ENCODE data around the gene LYPD4.
"Not testable (repeated sequence)": the region's sequence is repeated elsewhere in the genome, so short reads cannot be mapped to it uniquely, and the experiment has no call there.

LYPD4 gene

GRCh38 chr19:41876847-41877832, 32.7 kb upstream of the LYPD4 start, which contains the start of gene CD79A:
Gene CD79A, plus strand, starts transcription at chr19:41877279. Its CDS starts 26 bp downstream, at chr19:41877305.
- peaks cover 32% of the 10 kb centered on the region for H3K79me2 ChIP-seq (ENCODE audit: insufficient read depth, low read length)
- H3K4me3 ChIP-seq (ENCODE audit: insufficient read depth, low read length, poor library complexity, severe bottlenecking) = peak within 1 kb of the TSS; percentile 86
- TF ChIP-seq EZH2phosphoT487 (conservative IDR thresholded peaks at IDR 0.05; ENCODE audit: low read length) = no peak
- no peaks in the 10 kb centered on the region for H3K27me3 ChIP-seq (ENCODE audit: low read length)
- no peaks in the 10 kb centered on the region for H3K9me2 ChIP-seq (replicated peaks; ENCODE audit: insufficient read depth, low read length)
- peak within 1 kb of the TSS; percentile 99 for H3K9ac ChIP-seq (ENCODE audit: low read length)
- H3K36me3 ChIP-seq (ENCODE audit: low read length) = peaks cover 20% of the 10 kb centered on the region
- H2AFZ ChIP-seq (ENCODE audit: low read depth, low read length, severe bottlenecking) = no peak within 1 kb of the TSS
- H4K20me1 ChIP-seq (ENCODE audit: low read depth, low read length) = no peaks in the 10 kb centered on the region
- H3F3A ChIP-seq (ENCODE audit: insufficient read depth) = peaks cover 81% of the 10 kb centered on the region
- peak within 1 kb of the TSS; percentile 100 for H3K27ac ChIP-seq (ENCODE audit: low read depth, low read length)
- no peaks in the 10 kb centered on the region for H3K9me3 ChIP-seq (ENCODE audit: insufficient read depth, low read length)
- H3K4me2 ChIP-seq (ENCODE audit: low read depth, low read length, poor library complexity, severe bottlenecking) = peak within 1 kb of the TSS; percentile 98

- not testable (repeated sequence) for H4K20me1 ChIP-seq (ENCODE audit: low read depth, low read length); H3K9me2 ChIP-seq (replicated peaks; ENCODE audit: insufficient read depth, low read length); H3K9me3 ChIP-seq (ENCODE audit: insufficient read depth, low read length); H2AFZ ChIP-seq (ENCODE audit: low read depth, low read length, severe bottlenecking); H3K27me3 ChIP-seq (ENCODE audit: low read length)
- Histone ChIP-seq H3F3A (ENCODE audit: insufficient read depth) (peaks cover 81% of the 10 kb centered on the region), H3K79me2 (ENCODE audit: insufficient read depth, low read length) (peaks cover 32% of the 10 kb centered on the region), H3K4me2 (ENCODE audit: low read depth, low read length, poor library complexity, severe bottlenecking) (peak overlapping the region; percentile 98), H3K27ac (ENCODE audit: low read depth, low read length) (peak overlapping the region; percentile 100), H3K9ac (ENCODE audit: low read length) (peak overlapping the region; percentile 99), H3K4me3 (ENCODE audit: insufficient read depth, low read length, poor library complexity, severe bottlenecking) (peak overlapping the region; percentile 86), H3K36me3 (ENCODE audit: low read length) (peaks cover 20% of the 10 kb centered on the region)
These were observed 31.5 kb upstream of the LYPD4 start for GRCh38 chr19:41875973-41876372.

- Histone ChIP-seq H3K9ac (ENCODE audit: low read length) (no peak overlapping the region), H3F3A (ENCODE audit: insufficient read depth) (peaks cover 83% of the 10 kb centered on the region), H3K27me3 (ENCODE audit: low read length) (no peaks in the 10 kb centered on the region), H3K4me3 (ENCODE audit: insufficient read depth, low read length, poor library complexity, severe bottlenecking) (no peak overlapping the region), H3K27ac (ENCODE audit: low read depth, low read length) (peak overlapping the region; percentile 100), H3K4me2 (ENCODE audit: low read depth, low read length, poor library complexity, severe bottlenecking) (no peak overlapping the region), H4K20me1 (ENCODE audit: low read depth, low read length) (no peaks in the 10 kb centered on the region; the same call in 1 of the 2 replicates), H3K79me2 (ENCODE audit: insufficient read depth, low read length) (peaks cover 14% of the 10 kb centered on the region), H2AFZ (ENCODE audit: low read depth, low read length, severe bottlenecking) (no peak overlapping the region), H3K9me2 (replicated peaks; ENCODE audit: insufficient read depth, low read length) (no peaks in the 10 kb centered on the region), H3K36me3 (ENCODE audit: low read length) (peaks cover 11% of the 10 kb centered on the region; the same call in 1 of the 2 replicates), H3K9me3 (ENCODE audit: insufficient read depth, low read length) (no peaks in the 10 kb centered on the region)
- TF ChIP-seq EZH2phosphoT487 (conservative IDR thresholded peaks at IDR 0.05; ENCODE audit: low read length) = no peak
- peak; percentile 86 for TF ChIP-seq CTCF (IDR thresholded peaks at IDR 0.05; ENCODE audit: insufficient read depth, low read length, poor library complexity, severe bottlenecking)
These were observed 28.5 kb upstream of the LYPD4 start for GRCh38 chr19:41872775-41873647.

- no peak overlapping the region for H3K4me2 ChIP-seq (ENCODE audit: low read depth, low read length, poor library complexity, severe bottlenecking)
- no peaks in the 10 kb centered on the region for H3K9me3 ChIP-seq (ENCODE audit: insufficient read depth, low read length)
- peaks cover 7% of the 10 kb centered on the region; the same call in 1 of the 2 replicates for H3K36me3 ChIP-seq (ENCODE audit: low read length)
- no peaks in the 10 kb centered on the region for H3K27me3 ChIP-seq (ENCODE audit: low read length)
- H3F3A ChIP-seq (ENCODE audit: insufficient read depth) = peaks cover 84% of the 10 kb centered on the region
- H3K9ac ChIP-seq (ENCODE audit: low read length) = no peak overlapping the region
- H3K27ac ChIP-seq (ENCODE audit: low read depth, low read length) = peak overlapping the region; percentile 100
- H4K20me1 ChIP-seq (ENCODE audit: low read depth, low read length) = no peaks in the 10 kb centered on the region; the same call in 1 of the 2 replicates
- H3K4me3 ChIP-seq (ENCODE audit: insufficient read depth, low read length, poor library complexity, severe bottlenecking) = no peak overlapping the region
- H2AFZ ChIP-seq (ENCODE audit: low read depth, low read length, severe bottlenecking) = no peak overlapping the region
- H3K79me2 ChIP-seq (ENCODE audit: insufficient read depth, low read length) = peaks cover 14% of the 10 kb centered on the region
- no peaks in the 10 kb centered on the region for H3K9me2 ChIP-seq (replicated peaks; ENCODE audit: insufficient read depth, low read length)
- TF ChIP-seq CTCF (IDR thresholded peaks at IDR 0.05; ENCODE audit: insufficient read depth, low read length, poor library complexity, severe bottlenecking) (no peak), EZH2phosphoT487 (conservative IDR thresholded peaks at IDR 0.05; ENCODE audit: low read length) (no peak)
These were observed 27.9 kb upstream of the LYPD4 start for GRCh38 chr19:41872384-41872774.

Measured in SU-DHL-6 (cell line).